Neural cell (in vitro differentiated cells): Measurements from ENCODE around the gene PWP1. TPM values are rescaled to one million over a fixed set of nuclear protein-coding genes. Genes with fewer than 3 reads are reported as not detected.

Source experiments
- H2AFZ ChIP-seq: fragments of 200-600, 300-800 bp; sonication (generic), shearing (Covaris generic); 2 replicates; pipeline ENCODE4 v1.6.0; 2014; ENCODE audit warnings: low read depth, mild to moderate bottlenecking, antibody characterized with exemption, low read length, moderate library complexity
- H3F3A ChIP-seq: fragments of 200-600 bp; shearing (Covaris generic); 2 replicates; pipeline ENCODE4 v1.6.1; 2016; ENCODE audit warnings: mild to moderate bottlenecking, moderate library complexity, mixed read lengths, antibody characterized with exemption, low read length; ENCODE audit not compliant: insufficient read depth, poor library complexity, severe bottlenecking
- H3K27ac ChIP-seq: fragments of 200-600, 300-800 bp; sonication (generic), shearing (Covaris generic); 2 replicates; pipeline ENCODE4 v1.5.1; 2014; ENCODE audit warnings: mild to moderate bottlenecking, low read length, moderate library complexity
- H3K27me3 ChIP-seq: fragments of 300-800, 200-600 bp; sonication (generic), shearing (Covaris generic); 2 replicates; pipeline ENCODE4 v1.6.0; 2014; ENCODE audit warnings: mild to moderate bottlenecking, low read depth, low read length, moderate library complexity; ENCODE audit not compliant: insufficient read depth
- H3K36me3 ChIP-seq: fragments of 300-800, 200-600 bp; sonication (generic), shearing (Covaris generic); 2 replicates; pipeline ENCODE4 v1.5.1; 2014; ENCODE audit warnings: mild to moderate bottlenecking, antibody characterized with exemption, low read length, moderate library complexity; ENCODE audit not compliant: insufficient read depth
- H3K4me2 ChIP-seq: fragments of 300-800, 200-600 bp; sonication (generic), shearing (Covaris generic); 2 replicates; pipeline ENCODE4 v1.6.0; 2014; ENCODE audit warnings: mild to moderate bottlenecking, low read length
- H3K4me3 ChIP-seq: fragments of 300-800, 200-600 bp; sonication (generic), shearing (Covaris generic); 2 replicates; pipeline ENCODE4 v1.5.1; 2014; ENCODE audit warnings: mild to moderate bottlenecking, low read length, moderate library complexity
- H3K79me2 ChIP-seq: fragments of 200-600 bp; shearing (Covaris generic); replicated peaks from 2 replicates; pipeline ENCODE4 v1.6.0; 2014; ENCODE audit warnings: mild to moderate bottlenecking, low read length, moderate library complexity; ENCODE audit not compliant: insufficient read depth
- H3K9ac ChIP-seq: fragments of 300-800, 200-600 bp; sonication (generic), shearing (Covaris generic); 2 replicates; pipeline ENCODE4 v1.6.1; 2016; ENCODE audit warnings: mild to moderate bottlenecking, low read length, mixed read lengths
- H3K9me2 ChIP-seq: fragments of 200-600 bp; shearing (Covaris generic); 2 replicates; pipeline ENCODE4 v1.6.1; 2016; ENCODE audit warnings: mild to moderate bottlenecking, low read length, mixed read lengths; ENCODE audit not compliant: insufficient read depth
- H3K9me3 ChIP-seq: fragments of 200-600, 300-800 bp; sonication (generic), shearing (Covaris generic); 2 replicates; pipeline ENCODE4 v1.6.1; 2016; ENCODE audit warnings: mild to moderate bottlenecking, mixed run types, low read length, moderate library complexity, mixed read lengths
- H4K20me1 ChIP-seq: fragments of 200-600 bp; shearing (Covaris generic); 2 replicates; pipeline ENCODE4 v1.6.1; 2016; ENCODE audit warnings: mild to moderate bottlenecking, mixed run types; ENCODE audit not compliant: insufficient read depth
- CTCF ChIP-seq: fragments of 450-650 bp; IDR thresholded peaks from 2 replicates; pipeline ENCODE4 v1.5.1; 2014; ENCODE audit warnings: antibody characterized with exemption, mild to moderate bottlenecking, moderate library complexity; ENCODE audit not compliant: poor library complexity, severe bottlenecking
- EP300 ChIP-seq: fragments of 450-650 bp; conservative IDR thresholded peaks from 2 replicates; pipeline ENCODE4 v1.6.1; 2014; ENCODE audit warnings: antibody characterized with exemption, mild to moderate bottlenecking, moderate library complexity; ENCODE audit not compliant: poor library complexity, severe bottlenecking
- EZH2 ChIP-seq: fragments of 200-600, 300-800 bp; shearing (Covaris generic), sonication (generic); IDR thresholded peaks from 2 replicates; pipeline ENCODE4 v1.6.1; 2014; ENCODE audit warnings: antibody characterized with exemption, low read length, borderline replicate concordance, mild to moderate bottlenecking; ENCODE audit not compliant: insufficient read depth, poor library complexity, severe bottlenecking
- MXI1 ChIP-seq: fragments of 450-650 bp; conservative IDR thresholded peaks from 2 replicates; pipeline ENCODE4 v1.6.1; 2014; ENCODE audit warnings: antibody characterized with exemption, mild to moderate bottlenecking; ENCODE audit not compliant: poor library complexity, severe bottlenecking
- POLR2AphosphoS5 ChIP-seq: IDR thresholded peaks from 2 replicates; pipeline ENCODE4 v1.6.1; 2012
- RAD21 ChIP-seq: fragments of 450-650 bp; conservative IDR thresholded peaks from 2 replicates; pipeline ENCODE4 v1.6.1; 2014; ENCODE audit warnings: antibody characterized with exemption, mild to moderate bottlenecking, moderate library complexity
- SMC3 ChIP-seq: fragments of 450-650 bp; conservative IDR thresholded peaks from 2 replicates; pipeline ENCODE4 v1.6.1; 2014; ENCODE audit warnings: antibody characterized with exemption, mild to moderate bottlenecking, moderate library complexity; ENCODE audit not compliant: poor library complexity
- TAF1 ChIP-seq: IDR thresholded peaks from 2 replicates; pipeline ENCODE4 v1.6.1; 2012; ENCODE audit warnings: low read depth
- polyA plus RNA-seq: library from polyadenylated mRNA; depleted of rRNA; stranded (reverse); fragments of >200 nt; gene quantifications from 2 replicates; pipeline ENCODE4 v1.2.3, GENCODE V29; 2014
- TF ChIP-seq, protein P1 (sequence below): IDR thresholded peaks from 2 replicates; pipeline ENCODE4 v1.6.1; 2012; ENCODE audit warnings: borderline replicate concordance

The PWP1 gene
- polyA plus RNA-seq, 1 donor from 2014 or later, result 119 TPM

DNA sequence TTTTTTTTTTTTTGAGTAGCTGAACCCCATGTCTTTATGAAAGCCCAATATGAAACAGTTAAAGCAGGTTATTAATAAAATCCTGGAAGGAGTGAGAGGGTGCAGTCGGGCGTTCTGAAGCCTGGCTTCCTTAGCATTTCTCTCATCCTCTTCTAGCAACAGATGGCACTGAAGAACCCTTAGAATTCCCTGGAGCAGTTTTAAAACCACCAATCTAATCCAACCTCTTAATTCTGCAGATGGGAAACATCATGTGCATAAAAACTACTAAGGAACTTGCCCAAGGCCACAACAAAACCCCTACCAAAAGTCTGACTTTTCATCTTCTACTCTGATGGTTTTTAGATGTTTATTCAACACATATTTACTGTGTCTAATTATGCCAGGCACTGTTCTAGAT lies 50.2 kb downstream of the PWP1 start:
- H3K4me2 ChIP-seq, result no peak overlapping the region
- H3K9ac ChIP-seq, result no peak overlapping the region
- no peak overlapping the region for H2AFZ ChIP-seq
- H3K79me2 ChIP-seq, result no peaks in the 10 kb centered on the region
- H3K36me3 ChIP-seq, result peaks cover 17% of the 10 kb centered on the region
- no peak overlapping the region for H3K27ac ChIP-seq
- no peaks in the 10 kb centered on the region for H4K20me1 ChIP-seq
- H3K27me3 ChIP-seq, result no peaks in the 10 kb centered on the region
- no peak for TF ChIP-seq EP300
- TF ChIP-seq, protein P1, sequence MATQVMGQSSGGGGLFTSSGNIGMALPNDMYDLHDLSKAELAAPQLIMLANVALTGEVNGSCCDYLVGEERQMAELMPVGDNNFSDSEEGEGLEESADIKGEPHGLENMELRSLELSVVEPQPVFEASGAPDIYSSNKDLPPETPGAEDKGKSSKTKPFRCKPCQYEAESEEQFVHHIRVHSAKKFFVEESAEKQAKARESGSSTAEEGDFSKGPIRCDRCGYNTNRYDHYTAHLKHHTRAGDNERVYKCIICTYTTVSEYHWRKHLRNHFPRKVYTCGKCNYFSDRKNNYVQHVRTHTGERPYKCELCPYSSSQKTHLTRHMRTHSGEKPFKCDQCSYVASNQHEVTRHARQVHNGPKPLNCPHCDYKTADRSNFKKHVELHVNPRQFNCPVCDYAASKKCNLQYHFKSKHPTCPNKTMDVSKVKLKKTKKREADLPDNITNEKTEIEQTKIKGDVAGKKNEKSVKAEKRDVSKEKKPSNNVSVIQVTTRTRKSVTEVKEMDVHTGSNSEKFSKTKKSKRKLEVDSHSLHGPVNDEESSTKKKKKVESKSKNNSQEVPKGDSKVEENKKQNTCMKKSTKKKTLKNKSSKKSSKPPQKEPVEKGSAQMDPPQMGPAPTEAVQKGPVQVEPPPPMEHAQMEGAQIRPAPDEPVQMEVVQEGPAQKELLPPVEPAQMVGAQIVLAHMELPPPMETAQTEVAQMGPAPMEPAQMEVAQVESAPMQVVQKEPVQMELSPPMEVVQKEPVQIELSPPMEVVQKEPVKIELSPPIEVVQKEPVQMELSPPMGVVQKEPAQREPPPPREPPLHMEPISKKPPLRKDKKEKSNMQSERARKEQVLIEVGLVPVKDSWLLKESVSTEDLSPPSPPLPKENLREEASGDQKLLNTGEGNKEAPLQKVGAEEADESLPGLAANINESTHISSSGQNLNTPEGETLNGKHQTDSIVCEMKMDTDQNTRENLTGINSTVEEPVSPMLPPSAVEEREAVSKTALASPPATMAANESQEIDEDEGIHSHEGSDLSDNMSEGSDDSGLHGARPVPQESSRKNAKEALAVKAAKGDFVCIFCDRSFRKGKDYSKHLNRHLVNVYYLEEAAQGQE, result no peak
- no peak for TF ChIP-seq SMC3
- H3K9me3 ChIP-seq, result no peaks in the 10 kb centered on the region
- H3F3A ChIP-seq, result no peaks in the 10 kb centered on the region
- no peaks in the 10 kb centered on the region for H3K9me2 ChIP-seq
- H3K4me3 ChIP-seq, result no peak overlapping the region

- Histone ChIP-seq H3K9ac (no peak overlapping the region), H3F3A (no peaks in the 10 kb centered on the region), H3K27me3 (no peaks in the 10 kb centered on the region), H3K9me2 (no peaks in the 10 kb centered on the region), H3K36me3 (peaks cover 17% of the 10 kb centered on the region), H3K27ac (no peak overlapping the region), H2AFZ (no peak overlapping the region), H3K79me2 (no peaks in the 10 kb centered on the region), H3K4me3 (no peak overlapping the region), H3K4me2 (no peak overlapping the region), H3K9me3 (no peaks in the 10 kb centered on the region), H4K20me1 (no peaks in the 10 kb centered on the region)
- TF ChIP-seq, protein P1, result no peak
- TF ChIP-seq RAD21 (no peak), EP300 (no peak), EZH2 (no peak), SMC3 (no peak), POLR2AphosphoS5 (no peak), MXI1 (no peak), CTCF (no peak), TAF1 (no peak)
Measured at GRCh38 chr12:107736914-107737313, 51.3 kb downstream of the PWP1 start.
